MM.1S (cell line): ENCODE measurements around the gene PDE3B.
"Not testable (repeated sequence)": the region's sequence is repeated elsewhere in the genome, so short reads cannot be mapped to it uniquely, and the experiment has no call there.

Experiments
- EZH2 ChIP-seq: fragments of 300-600 bp; sonication (generic); optimal IDR thresholded peaks from 2 replicates; pipeline ENCODE3; 2017; ENCODE audit warnings: low read depth, mild to moderate bottlenecking, antibody characterized with exemption, low read length, mixed read lengths
- EZH2phosphoT487 ChIP-seq: fragments of 300-600 bp; sonication (generic); IDR thresholded peaks from 2 replicates; pipeline ENCODE4 v1.6.1; 2018; ENCODE audit warnings: antibody characterized with exemption, low read length
- TF ChIP-seq, protein P1 (sequence below): fragments of 300-600 bp; sonication (generic); IDR thresholded peaks from 2 replicates; pipeline ENCODE4 v1.5.1; 2016; ENCODE audit warnings: antibody characterized with exemption, low read length, mixed read lengths

DNA sequence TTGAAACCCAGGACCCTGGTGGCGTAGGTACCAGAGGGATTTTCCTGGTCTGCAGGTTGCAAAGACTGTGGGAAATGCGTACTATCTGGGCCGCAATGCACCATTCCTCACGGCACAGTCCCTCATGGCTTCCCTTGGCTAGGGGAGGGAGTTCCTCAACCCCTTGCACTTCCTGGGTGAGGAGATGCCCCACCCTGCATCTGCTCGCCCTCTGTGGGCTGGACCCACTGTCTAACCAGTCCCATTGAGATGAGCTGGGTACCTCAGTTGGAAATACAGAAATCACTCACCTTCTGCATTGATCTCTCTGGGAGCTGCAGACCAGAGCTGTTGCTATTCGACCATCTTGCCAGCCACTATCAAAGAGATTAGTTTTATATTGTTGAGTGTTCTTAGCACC is 100.1 kb downstream of the PDE3B start:
- TF ChIP-seq, protein P1, sequence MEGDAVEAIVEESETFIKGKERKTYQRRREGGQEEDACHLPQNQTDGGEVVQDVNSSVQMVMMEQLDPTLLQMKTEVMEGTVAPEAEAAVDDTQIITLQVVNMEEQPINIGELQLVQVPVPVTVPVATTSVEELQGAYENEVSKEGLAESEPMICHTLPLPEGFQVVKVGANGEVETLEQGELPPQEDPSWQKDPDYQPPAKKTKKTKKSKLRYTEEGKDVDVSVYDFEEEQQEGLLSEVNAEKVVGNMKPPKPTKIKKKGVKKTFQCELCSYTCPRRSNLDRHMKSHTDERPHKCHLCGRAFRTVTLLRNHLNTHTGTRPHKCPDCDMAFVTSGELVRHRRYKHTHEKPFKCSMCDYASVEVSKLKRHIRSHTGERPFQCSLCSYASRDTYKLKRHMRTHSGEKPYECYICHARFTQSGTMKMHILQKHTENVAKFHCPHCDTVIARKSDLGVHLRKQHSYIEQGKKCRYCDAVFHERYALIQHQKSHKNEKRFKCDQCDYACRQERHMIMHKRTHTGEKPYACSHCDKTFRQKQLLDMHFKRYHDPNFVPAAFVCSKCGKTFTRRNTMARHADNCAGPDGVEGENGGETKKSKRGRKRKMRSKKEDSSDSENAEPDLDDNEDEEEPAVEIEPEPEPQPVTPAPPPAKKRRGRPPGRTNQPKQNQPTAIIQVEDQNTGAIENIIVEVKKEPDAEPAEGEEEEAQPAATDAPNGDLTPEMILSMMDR, result not testable (repeated sequence)
- TF ChIP-seq EZH2, EZH2phosphoT487: not testable (repeated sequence)
